ENCODE data around the gene ETF1. TPM values are rescaled to one million over a fixed set of nuclear protein-coding genes. Genes with fewer than 3 reads are reported as not detected.

ETF1 gene
- total RNA-seq, 2 experiments from 2014 or later: 66.7 to 123 TPM

Small RNA genes within 50 kb of the gene (small RNA-seq; reads per million reads assigned to genes)
- gene RF00154 (104 reads per million, percentile 99 among the genes with 10 or more reads in this experiment), gene SNORD63 (507 reads per million, percentile 99 among the genes with 10 or more reads in this experiment)

Other genes with a start within 250 kb of the ETF1 start
- gene CDC25C, start 211.4 kb downstream of the ETF1 start, total RNA-seq (2014; rRNA removed; shearing (Covaris generic)): 19.2 and 21.8 TPM in 2 replicates
- 21.1 and 26.9 TPM in 2 replicates for gene CDC25C, start 211.4 kb downstream of the ETF1 start, total RNA-seq (2022)
- gene FAM53C, start 205.0 kb downstream of the ETF1 start, total RNA-seq (2014; rRNA removed; shearing (Covaris generic)): 38.4 and 42.3 TPM in 2 replicates
- gene FAM53C, start 205.0 kb downstream of the ETF1 start, total RNA-seq (2022): 46.5 and 47.8 TPM in 2 replicates
- 51.1 and 57.1 TPM in 2 replicates for gene KDM3B, start 190.6 kb downstream of the ETF1 start, total RNA-seq (2014; rRNA removed; shearing (Covaris generic))
- gene KDM3B, start 190.6 kb downstream of the ETF1 start, total RNA-seq (2022): 63.6 and 64.8 TPM in 2 replicates
- 3.9 and 5.4 TPM in 2 replicates for gene REEP2, start 104.2 kb downstream of the ETF1 start, total RNA-seq (2014; rRNA removed; shearing (Covaris generic))
- 5.1 and 6.5 TPM in 2 replicates for gene REEP2, start 104.2 kb downstream of the ETF1 start, total RNA-seq (2022)
- gene EGR1, start 77.8 kb downstream of the ETF1 start, total RNA-seq (2014; rRNA removed; shearing (Covaris generic)): 0.10 and 0.13 TPM in 2 replicates
- gene EGR1, start 77.8 kb downstream of the ETF1 start, total RNA-seq (2022): 0.79 and 1.1 TPM in 2 replicates
- gene HSPA9, start 32.2 kb upstream of the ETF1 start, total RNA-seq (2014; rRNA removed; shearing (Covaris generic)): 290 and 326 TPM in 2 replicates
- gene HSPA9, start 32.2 kb upstream of the ETF1 start, total RNA-seq (2022): 314 and 362 TPM in 2 replicates
- 42.7 and 45.0 TPM in 2 replicates for gene CTNNA1, start 210.2 kb upstream of the ETF1 start, total RNA-seq (2014; rRNA removed; shearing (Covaris generic))
- gene CTNNA1, start 210.2 kb upstream of the ETF1 start, total RNA-seq (2022): 39.0 and 40.4 TPM in 2 replicates